Hepatocyte (in vitro differentiated cells): ENCODE data around the gene SHROOM3.

Source experiments
- EZH2phosphoT487 ChIP-seq: fragments of 200-600 bp; sonication (generic); IDR thresholded peaks from one replicate; pipeline ENCODE4 v1.6.1; 2018; ENCODE audit warnings: antibody characterized with exemption, mild to moderate bottlenecking, low read depth, moderate library complexity; ENCODE audit not compliant: unreplicated experiment, severe bottlenecking
- TF ChIP-seq, protein P1 (sequence below): fragments of 200-600 bp; sonication (generic); IDR thresholded peaks from 2 replicates; pipeline ENCODE4 v1.5.1; 2016; ENCODE audit warnings: antibody characterized with exemption, mild to moderate bottlenecking; ENCODE audit not compliant: poor library complexity

DNA sequence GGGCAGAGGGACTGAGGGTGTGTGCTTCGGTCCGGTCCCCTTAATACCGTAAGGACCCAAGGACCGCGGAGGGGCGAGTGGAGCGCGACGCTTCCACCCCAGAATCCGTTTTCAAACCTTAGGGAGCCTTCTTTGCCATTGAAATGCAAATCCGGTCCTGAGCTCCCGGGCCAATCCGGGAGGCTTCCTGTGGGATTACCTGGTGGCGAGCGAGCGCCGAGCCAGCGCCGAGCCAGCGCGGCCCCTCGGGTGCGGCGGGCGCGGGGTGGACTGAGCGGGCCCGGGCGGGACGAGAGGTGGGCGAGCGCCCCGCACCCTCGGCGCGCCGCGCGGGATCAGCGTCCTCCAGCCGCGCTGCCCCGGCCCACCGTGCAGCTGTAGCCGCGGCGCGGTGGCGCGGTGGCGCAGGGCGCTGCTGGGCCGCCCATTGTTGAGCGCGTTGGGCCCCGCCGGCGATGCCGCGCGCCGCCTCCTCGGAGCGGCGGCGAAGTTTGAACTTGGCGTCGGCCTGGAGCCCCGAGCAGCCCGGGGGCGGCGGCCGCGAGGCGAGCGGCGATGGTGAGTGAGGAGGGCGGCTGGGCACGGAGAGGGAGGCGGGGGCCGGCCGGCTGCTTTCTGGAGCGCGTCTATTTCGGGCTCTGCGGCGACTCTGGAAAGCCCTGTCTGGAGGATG, 254.3 kb downstream of the SHROOM3 start:
- TF ChIP-seq, protein P1, sequence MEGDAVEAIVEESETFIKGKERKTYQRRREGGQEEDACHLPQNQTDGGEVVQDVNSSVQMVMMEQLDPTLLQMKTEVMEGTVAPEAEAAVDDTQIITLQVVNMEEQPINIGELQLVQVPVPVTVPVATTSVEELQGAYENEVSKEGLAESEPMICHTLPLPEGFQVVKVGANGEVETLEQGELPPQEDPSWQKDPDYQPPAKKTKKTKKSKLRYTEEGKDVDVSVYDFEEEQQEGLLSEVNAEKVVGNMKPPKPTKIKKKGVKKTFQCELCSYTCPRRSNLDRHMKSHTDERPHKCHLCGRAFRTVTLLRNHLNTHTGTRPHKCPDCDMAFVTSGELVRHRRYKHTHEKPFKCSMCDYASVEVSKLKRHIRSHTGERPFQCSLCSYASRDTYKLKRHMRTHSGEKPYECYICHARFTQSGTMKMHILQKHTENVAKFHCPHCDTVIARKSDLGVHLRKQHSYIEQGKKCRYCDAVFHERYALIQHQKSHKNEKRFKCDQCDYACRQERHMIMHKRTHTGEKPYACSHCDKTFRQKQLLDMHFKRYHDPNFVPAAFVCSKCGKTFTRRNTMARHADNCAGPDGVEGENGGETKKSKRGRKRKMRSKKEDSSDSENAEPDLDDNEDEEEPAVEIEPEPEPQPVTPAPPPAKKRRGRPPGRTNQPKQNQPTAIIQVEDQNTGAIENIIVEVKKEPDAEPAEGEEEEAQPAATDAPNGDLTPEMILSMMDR = peak; percentile 1
- TF ChIP-seq EZH2phosphoT487 = no peak
